GM12891 (cell line): ENCODE data around the gene INSYN2A. TPM values are rescaled to one million over a fixed set of nuclear protein-coding genes. Genes with fewer than 3 reads are reported as not detected.

ENCODE experiments used
- DNase-seq: peaks from one replicate; pipeline ENCODE4 v3.0.0; 2011; ENCODE audit warnings: low spot score; ENCODE audit not compliant: insufficient read length
- FAIRE-seq: peaks from 2 replicates; lab custom pipeline; 2011; peaks lifted over from hg19 to GRCh38; lab: Jason Lieb, UNC
- PAX5 ChIP-seq: IDR thresholded peaks from 2 replicates; pipeline ENCODE4 v1.6.1; 2011; ENCODE audit warnings: low read length, moderate library complexity, mild to moderate bottlenecking; ENCODE audit not compliant: insufficient read depth, severe bottlenecking
- POLR2A ChIP-seq: IDR thresholded peaks from 2 replicates; pipeline ENCODE4 v1.6.1; 2011; ENCODE audit warnings: low read depth, low read length, control low read depth
- POLR2AphosphoS5 ChIP-seq: IDR thresholded peaks from 2 replicates; pipeline ENCODE4 v1.6.1; 2011; ENCODE audit warnings: low read depth, low read length, control low read depth
- POU2F2 ChIP-seq: IDR thresholded peaks from 2 replicates; pipeline ENCODE4 v1.6.1; 2011; ENCODE audit warnings: low read depth, mild to moderate bottlenecking, control low read depth, low read length, moderate library complexity
- SPI1 ChIP-seq: IDR thresholded peaks from 2 replicates; pipeline ENCODE4 v1.6.1; 2011; ENCODE audit warnings: low read depth, low read length, control low read depth
- TAF1 ChIP-seq: IDR thresholded peaks from 2 replicates; pipeline ENCODE4 v1.6.1; 2011; ENCODE audit warnings: low read depth, low read length, control low read depth
- polyA plus RNA-seq: library from polyadenylated mRNA; unstranded; fragments of >200 nt; gene quantifications from one replicate; pipeline ENCODE4 v1.2.1, GENCODE V29; 2012; ENCODE audit warnings: low read depth, missing spikeins, inconsistent platforms; ENCODE audit not compliant: missing spikeins

Gene INSYN2A
- polyA plus RNA-seq = 0.01 TPM

DNA sequence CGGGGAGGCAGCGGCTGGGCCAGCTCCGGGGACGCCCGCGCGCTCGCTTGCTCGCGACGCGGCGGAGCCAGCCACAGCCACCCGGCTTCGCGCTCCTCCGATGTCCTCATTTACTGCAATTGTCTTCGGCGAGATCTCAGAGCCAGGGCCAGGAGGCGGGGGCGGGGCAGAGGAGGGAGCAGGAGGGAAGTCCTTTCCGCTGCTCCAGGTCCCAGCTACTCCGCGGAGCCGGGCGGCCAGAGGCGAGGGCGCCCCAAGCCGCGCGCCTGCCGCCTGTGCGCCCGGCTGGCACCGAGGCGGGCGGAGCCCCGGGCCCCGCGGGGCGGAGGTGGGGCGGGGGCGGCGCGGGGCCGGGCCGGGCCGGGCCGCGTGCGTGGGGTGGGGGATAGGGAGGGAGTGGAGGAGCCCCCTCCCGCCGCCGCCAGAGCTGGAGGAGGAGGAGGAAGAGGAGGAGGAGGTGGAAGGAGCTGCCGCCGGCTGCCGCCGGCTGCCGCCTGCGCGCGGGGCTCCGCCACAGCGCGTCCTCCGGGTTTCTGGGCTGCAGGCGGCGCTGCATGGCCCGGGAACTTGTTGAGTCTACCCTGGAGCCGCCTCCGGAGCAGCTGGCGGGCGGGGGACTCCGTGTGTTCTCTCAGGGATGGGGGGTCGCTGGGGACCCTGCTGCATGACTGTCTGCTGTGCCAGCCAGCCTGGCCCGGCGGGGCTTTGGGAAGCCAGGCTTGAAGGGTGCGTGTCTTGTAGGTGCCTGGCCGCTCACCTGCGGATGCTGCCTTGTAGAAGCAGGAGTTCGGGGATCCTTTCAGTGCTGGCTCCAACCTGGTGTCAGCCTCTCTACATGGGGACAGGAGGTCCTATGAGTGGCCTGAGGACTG, at the start of gene INSYN2A:
TSS of gene INSYN2A (minus strand) at position 310 of the 872 bp plus-strand sequence. CDS start 20,196 bp downstream, outside the sequence.
- FAIRE-seq (no peak), DNase-seq (no peak)
- TF ChIP-seq PAX5 = no peak
- TF ChIP-seq SPI1 = no peak
- TF ChIP-seq POLR2AphosphoS5 = no peak
- TF ChIP-seq POLR2A = no peak
- TF ChIP-seq POU2F2 = no peak

GRCh38 chr10:127245456-127245855, 49.1 kb upstream of the INSYN2A start:
- no peak for FAIRE-seq
- TF ChIP-seq SPI1 = no peak
- TF ChIP-seq POLR2AphosphoS5 = no peak
- no peak for TF ChIP-seq POLR2A
- no peak for TF ChIP-seq TAF1
- no peak for TF ChIP-seq PAX5
- no peak for TF ChIP-seq POU2F2
- DNase-seq = no peak

DNA sequence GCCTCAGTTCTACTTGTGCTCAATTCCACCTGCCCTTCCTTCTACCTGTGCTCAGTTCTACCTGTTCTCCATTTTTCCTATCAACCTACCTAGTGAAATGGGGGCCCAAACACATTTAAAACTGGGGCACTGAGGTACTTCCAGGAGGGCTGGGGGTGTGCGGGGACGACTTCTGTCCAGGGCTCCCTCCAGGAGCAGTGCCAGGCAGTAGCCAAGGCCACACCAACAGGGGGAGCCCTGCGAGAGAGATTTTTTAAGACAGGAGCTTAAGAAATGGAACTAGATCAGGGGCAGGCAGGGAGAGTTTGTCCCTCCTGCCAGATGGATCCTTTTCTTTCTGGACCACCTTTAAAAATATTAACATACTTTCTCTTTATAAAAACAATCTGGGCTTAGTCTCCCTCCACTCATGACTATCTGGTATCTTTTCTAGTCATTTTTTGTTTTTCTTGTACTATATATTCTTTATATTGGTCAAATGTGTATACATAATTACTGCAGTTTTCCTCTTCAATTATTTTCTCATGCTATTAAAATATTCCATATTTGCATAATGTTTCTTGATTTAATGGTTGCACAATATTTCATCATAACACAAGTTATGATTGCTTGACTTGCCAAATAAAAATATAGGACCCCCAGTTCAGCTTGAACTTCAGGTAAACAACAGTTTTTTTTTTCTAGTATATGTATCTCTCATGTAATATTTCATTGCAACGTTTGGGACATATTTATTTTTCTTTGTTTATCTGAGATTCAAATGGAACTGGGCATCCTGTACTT, 47.3 kb upstream of the INSYN2A start:
- DNase-seq = no peak
- TF ChIP-seq POLR2AphosphoS5 (no peak), TAF1 (no peak), SPI1 (no peak), POU2F2 (no peak), POLR2A (no peak), PAX5 (no peak)
- FAIRE-seq = no peak

GRCh38 chr10:127242914-127243313, 46.5 kb upstream of the INSYN2A start:
- TF ChIP-seq POLR2AphosphoS5 (no peak), PAX5 (no peak), POU2F2 (no peak), SPI1 (no peak), TAF1 (no peak), POLR2A (no peak)
- DNase-seq (no peak), FAIRE-seq (no peak)

GRCh38 chr10:127236266-127236665, 39.9 kb upstream of the INSYN2A start:
- no peak for TF ChIP-seq PAX5
- no peak for TF ChIP-seq POLR2AphosphoS5
- TF ChIP-seq POLR2A = no peak
- no peak for TF ChIP-seq SPI1
- TF ChIP-seq TAF1 = no peak
- TF ChIP-seq POU2F2 = no peak
- FAIRE-seq (no peak), DNase-seq (no peak)

DNA sequence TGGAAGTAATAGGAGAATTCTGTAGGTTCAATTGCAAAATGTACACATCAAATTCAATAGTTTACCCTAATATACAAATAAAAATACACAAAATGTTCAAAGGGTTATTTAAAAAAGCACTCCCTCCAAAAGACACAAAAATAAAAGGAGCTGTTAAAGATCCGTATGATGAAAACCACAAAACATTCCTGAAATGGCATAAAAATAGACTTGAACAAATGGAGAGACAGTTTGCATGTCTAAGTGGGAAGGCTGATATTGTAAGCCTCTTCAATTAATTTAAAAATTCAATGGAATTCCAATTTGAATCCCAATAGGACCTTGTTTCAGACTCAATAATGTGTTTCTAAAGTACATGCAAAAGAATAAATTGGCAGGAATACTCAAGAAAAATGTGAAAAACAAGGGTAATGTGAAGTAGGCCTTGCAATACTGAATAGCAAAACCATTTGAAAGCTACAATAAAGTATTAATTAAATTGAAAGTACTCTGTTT, 38.0 kb upstream of the INSYN2A start:
- DNase-seq (no peak), FAIRE-seq (no peak)

DNA sequence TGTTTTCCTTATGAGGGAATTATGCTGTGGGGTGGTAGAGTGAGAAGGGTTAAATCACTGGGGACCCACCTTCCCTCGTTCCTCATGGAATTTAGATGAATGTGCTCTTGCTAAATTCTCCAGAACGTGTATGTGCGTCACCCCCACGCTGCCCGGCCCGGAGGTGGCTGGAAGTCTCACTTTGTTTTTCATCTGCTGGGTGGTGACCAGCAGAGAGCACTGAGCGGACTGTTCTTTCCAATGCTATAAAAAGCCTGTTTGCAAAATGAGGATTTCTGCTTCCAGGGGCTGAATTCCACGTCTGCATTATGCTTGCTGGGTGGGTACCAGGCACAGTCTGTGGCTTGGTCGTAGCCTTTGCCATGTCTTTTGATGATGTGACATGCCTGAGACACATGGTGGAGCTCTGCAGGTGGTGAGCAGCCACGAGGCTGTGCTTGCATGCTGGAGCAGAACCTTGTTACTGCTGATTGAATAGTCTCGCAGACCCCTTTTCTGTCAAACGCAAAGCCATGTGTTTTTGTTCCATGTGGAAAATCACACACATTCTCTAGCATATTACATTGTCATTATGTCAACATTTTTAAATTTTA, 31.9 kb upstream of the INSYN2A start:
- no peak for FAIRE-seq
- TF ChIP-seq SPI1 (no peak), PAX5 (no peak), POLR2A (no peak), POLR2AphosphoS5 (no peak), TAF1 (no peak), POU2F2 (no peak)
- DNase-seq = no peak

More for the DNA sequence above, 38.0 kb upstream of the INSYN2A start:
- TF ChIP-seq PAX5 (no peak), TAF1 (no peak), POLR2AphosphoS5 (no peak), SPI1 (no peak), POLR2A (no peak), POU2F2 (no peak)

- no peak for DNase-seq
- TF ChIP-seq SPI1 = no peak
- no peak for TF ChIP-seq PAX5
- TF ChIP-seq POU2F2 = no peak
- TF ChIP-seq POLR2AphosphoS5 = no peak
- no peak for TF ChIP-seq TAF1
- TF ChIP-seq POLR2A = no peak
- no peak for FAIRE-seq
Observed at GRCh38 chr10:127227663-127228062, 31.3 kb upstream of the INSYN2A start.

GRCh38 chr10:127227027-127227426, 30.6 kb upstream of the INSYN2A start:
- no peak for FAIRE-seq
- TF ChIP-seq POU2F2 (no peak), PAX5 (no peak), POLR2AphosphoS5 (no peak), SPI1 (no peak), TAF1 (no peak), POLR2A (no peak)
- no peak for DNase-seq

- no peak for FAIRE-seq
Observed at GRCh38 chr10:127221281-127221680, 24.9 kb upstream of the INSYN2A start.

More at GRCh38 chr10:127221281-127221680, 24.9 kb upstream of the INSYN2A start:
- no peak for TF ChIP-seq TAF1
- no peak for TF ChIP-seq POLR2AphosphoS5
- no peak for TF ChIP-seq SPI1
- TF ChIP-seq PAX5 = no peak
- TF ChIP-seq POLR2A = no peak
- TF ChIP-seq POU2F2 = no peak
- no peak for DNase-seq
